Measurements from ENCODE around the gene TECR.
"Not testable (repeated sequence)": the region's sequence is repeated elsewhere in the genome, so short reads cannot be mapped to it uniquely, and the experiment has no call there.

DNA sequence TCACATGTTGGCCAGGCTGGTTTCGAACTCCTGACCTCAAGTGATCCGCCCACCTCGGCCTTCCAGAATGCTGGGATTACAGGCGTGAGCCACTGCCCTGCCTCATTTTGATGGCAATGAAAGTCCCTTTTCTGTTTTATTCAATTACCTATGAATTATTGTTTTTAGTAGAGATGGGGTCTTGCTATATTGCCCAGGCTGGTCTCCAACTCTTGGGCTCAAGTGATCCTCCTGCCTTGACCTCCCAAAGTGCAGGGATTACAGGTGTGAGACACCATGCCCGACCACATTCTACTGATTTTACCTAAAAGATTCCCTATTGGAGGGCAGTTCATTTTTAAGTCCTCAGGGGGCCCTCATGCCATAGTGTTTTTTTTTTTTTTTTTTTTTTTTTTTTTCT, 12.6 kb downstream of the TECR start:
- TF ChIP-seq FOXJ3 (CRISPR knock-in tag; IDR thresholded peaks at IDR 0.05); HNRNPLL (IDR thresholded peaks at IDR 0.05; ENCODE audit: low read depth, low read length, poor library complexity, severe bottlenecking); E2F4 (CRISPR knock-in tag; IDR thresholded peaks at IDR 0.05; ENCODE audit: low read depth); ATF3 (IDR thresholded peaks at IDR 0.05); ATF3 (CRISPR knock-in tag; conservative IDR thresholded peaks at IDR 0.05); PATZ1 (CRISPR knock-in tag; IDR thresholded peaks at IDR 0.05; ENCODE audit: borderline replicate concordance); HCFC1 (IDR thresholded peaks at IDR 0.05; ENCODE audit: low read depth, low read length); NR2C2 (CRISPR knock-in tag; IDR thresholded peaks at IDR 0.05); NR2C2 (tag; IDR thresholded peaks at IDR 0.05); POLR2AphosphoS5 (IDR thresholded peaks at IDR 0.05; ENCODE audit: control insufficient read depth, insufficient read depth, low read depth, low read length); ERF (CRISPR knock-in tag; IDR thresholded peaks at IDR 0.05): not testable (repeated sequence)
- TF ChIP-seq, protein P1, sequence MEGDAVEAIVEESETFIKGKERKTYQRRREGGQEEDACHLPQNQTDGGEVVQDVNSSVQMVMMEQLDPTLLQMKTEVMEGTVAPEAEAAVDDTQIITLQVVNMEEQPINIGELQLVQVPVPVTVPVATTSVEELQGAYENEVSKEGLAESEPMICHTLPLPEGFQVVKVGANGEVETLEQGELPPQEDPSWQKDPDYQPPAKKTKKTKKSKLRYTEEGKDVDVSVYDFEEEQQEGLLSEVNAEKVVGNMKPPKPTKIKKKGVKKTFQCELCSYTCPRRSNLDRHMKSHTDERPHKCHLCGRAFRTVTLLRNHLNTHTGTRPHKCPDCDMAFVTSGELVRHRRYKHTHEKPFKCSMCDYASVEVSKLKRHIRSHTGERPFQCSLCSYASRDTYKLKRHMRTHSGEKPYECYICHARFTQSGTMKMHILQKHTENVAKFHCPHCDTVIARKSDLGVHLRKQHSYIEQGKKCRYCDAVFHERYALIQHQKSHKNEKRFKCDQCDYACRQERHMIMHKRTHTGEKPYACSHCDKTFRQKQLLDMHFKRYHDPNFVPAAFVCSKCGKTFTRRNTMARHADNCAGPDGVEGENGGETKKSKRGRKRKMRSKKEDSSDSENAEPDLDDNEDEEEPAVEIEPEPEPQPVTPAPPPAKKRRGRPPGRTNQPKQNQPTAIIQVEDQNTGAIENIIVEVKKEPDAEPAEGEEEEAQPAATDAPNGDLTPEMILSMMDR (IDR thresholded peaks at IDR 0.05 in 2 of 3, conservative IDR thresholded peaks at IDR 0.05 in 1 of 3; ENCODE audit: insufficient read depth in 2 of 3, low read depth in 1 of 3, low read length in 3 of 3): not testable (repeated sequence)
